IMR-90 (cell line): ENCODE results near the gene RNF31. TPM values are rescaled to one million over a fixed set of nuclear protein-coding genes. Genes with fewer than 3 reads are reported as not detected.

Source experiments
- ATAC-seq: fragments of 200-7000 bp; cut with Tn5 transposase; 2 replicates; pipeline ENCODE4 v1.9.1; 2020; ENCODE audit warnings: low read depth, mild to moderate bottlenecking, moderate library complexity
- BruUV-seq: library from RNA; stranded (reverse); fragments of 400-500 nt; replicated peaks from 2 replicates; lab custom pipeline; 2021; lab: Mats Ljungman, UMichigan
- CTCF ChIA-PET: fragments of 300-600 bp; formaldehyde crosslinking; extraction: SDS; loops from one replicate; lab custom pipeline; 2021; ENCODE audit warnings: antibody characterized with exemption; lab: Yijun Ruan, JAX
- POLR2A ChIA-PET: fragments of 300-600 bp; sonication (Branson Sonifier 250); formaldehyde crosslinking; loops from one replicate; lab custom pipeline; 2022; ENCODE audit warnings: antibody characterized with exemption; ENCODE audit not compliant: unreplicated experiment; lab: Charles Lee
- DNase-seq: peaks from one replicate; pipeline ENCODE4 v3.0.0; 2013
- H2AFZ ChIP-seq: replicated peaks from 2 replicates; pipeline ENCODE3; 2013; ENCODE audit warnings: low read length, mild to moderate bottlenecking; ENCODE audit not compliant: poor library complexity
- H2AK5ac ChIP-seq: 2 replicates; pipeline ENCODE4 v1.6.1; 2013; ENCODE audit warnings: low read depth, low read length, inconsistent platforms
- H2AK9ac ChIP-seq: replicated peaks from 2 replicates; pipeline ENCODE3; 2013; ENCODE audit warnings: mild to moderate bottlenecking, low read depth, low read length, moderate library complexity; ENCODE audit not compliant: poor library complexity
- H2BK120ac ChIP-seq: 2 replicates; pipeline ENCODE4 v1.6.1; 2013; ENCODE audit warnings: low read depth, low read length, inconsistent platforms
- H2BK15ac ChIP-seq: 3 replicates; pipeline ENCODE4 v1.6.1; 2013; ENCODE audit warnings: low read depth, low read length, inconsistent platforms
- H2BK20ac ChIP-seq: 2 replicates; pipeline ENCODE4 v1.6.1; 2013; ENCODE audit warnings: low read depth, mild to moderate bottlenecking, inconsistent platforms, low read length, moderate library complexity
- H2BK5ac ChIP-seq: 2 replicates; pipeline ENCODE4 v1.6.1; 2013; ENCODE audit warnings: mild to moderate bottlenecking, low read depth, low read length, inconsistent platforms; ENCODE audit not compliant: poor library complexity, severe bottlenecking
- H3K14ac ChIP-seq: replicated peaks from 2 replicates; pipeline ENCODE4 v1.6.1; 2013; ENCODE audit warnings: low read depth, low read length, inconsistent platforms
- H3K18ac ChIP-seq: 2 replicates; pipeline ENCODE4 v1.6.1; 2013; ENCODE audit warnings: low read depth, low read length, control low read depth
- H3K23ac ChIP-seq: 2 replicates; pipeline ENCODE4 v1.6.1; 2013; ENCODE audit warnings: low read depth, low read length, inconsistent platforms
- H3K27ac ChIP-seq: 2 replicates; pipeline ENCODE4 v1.5.1; 2013; ENCODE audit warnings: mild to moderate bottlenecking, control low read depth, low read length; ENCODE audit not compliant: insufficient read depth
- H3K27me3 ChIP-seq: 2 replicates; pipeline ENCODE4 v1.6.1; 2013; ENCODE audit warnings: low read length; ENCODE audit not compliant: control insufficient read depth, insufficient read depth
- H3K36me3 ChIP-seq: 2 replicates; pipeline ENCODE4 v1.6.1; 2013; ENCODE audit warnings: low read length, mixed read lengths; ENCODE audit not compliant: control insufficient read depth, insufficient read depth
- H3K4ac ChIP-seq: 2 replicates; pipeline ENCODE4 v1.6.1; 2013; ENCODE audit warnings: low read depth, low read length, inconsistent platforms
- H3K4me1 ChIP-seq: 2 replicates; pipeline ENCODE4 v1.6.1; 2013; ENCODE audit warnings: low read length, mixed read lengths; ENCODE audit not compliant: control insufficient read depth, insufficient read depth
- H3K4me2 ChIP-seq: 2 replicates; pipeline ENCODE4 v1.6.1; 2013; ENCODE audit warnings: low read depth, mild to moderate bottlenecking, control low read depth, low read length, moderate library complexity
- H3K4me3 ChIP-seq: 2 replicates; pipeline ENCODE4 v1.5.1; 2013; ENCODE audit warnings: low read depth, mild to moderate bottlenecking, control low read depth, low read length, moderate library complexity; ENCODE audit not compliant: insufficient read depth
- H3K56ac ChIP-seq: 2 replicates; pipeline ENCODE4 v1.6.1; 2013; ENCODE audit warnings: low read length, inconsistent platforms; ENCODE audit not compliant: insufficient read depth; ENCODE audit errors: extremely low read depth
- H3K79me1 ChIP-seq, 2 experiments: 2 replicates each; pipeline ENCODE4 v1.6.1; 2013; ENCODE audit warnings: low read length in 2 of 2, inconsistent platforms in 1 of 2, low read depth in 1 of 2
- H3K9ac ChIP-seq: 2 replicates; pipeline ENCODE4 v1.6.1; 2013; ENCODE audit warnings: low read depth, low read length, control low read depth
- H3K9me1 ChIP-seq: 2 replicates; pipeline ENCODE4 v1.6.1; 2013; ENCODE audit warnings: low read length, inconsistent platforms; ENCODE audit not compliant: insufficient read depth
- H3K9me3 ChIP-seq: 2 replicates; pipeline ENCODE4 v1.6.1; 2013; ENCODE audit warnings: low read length; ENCODE audit not compliant: control insufficient read depth, insufficient read depth
- H4K20me1 ChIP-seq: 2 replicates; pipeline ENCODE4 v1.6.1; 2013; ENCODE audit warnings: low read length, inconsistent platforms; ENCODE audit not compliant: insufficient read depth
- H4K5ac ChIP-seq: 2 replicates; pipeline ENCODE4 v1.6.1; 2013; ENCODE audit warnings: mild to moderate bottlenecking, low read depth, low read length, control low read depth
- H4K8ac ChIP-seq, 2 experiments: 2 replicates each; pipeline ENCODE4 v1.6.1; 2013; ENCODE audit warnings: low read depth in 2 of 2, low read length in 2 of 2, control low read depth in 1 of 2, inconsistent platforms in 1 of 2
- H4K91ac ChIP-seq: 2 replicates; pipeline ENCODE4 v1.6.1; 2013; ENCODE audit warnings: low read depth, low read length, inconsistent platforms; ENCODE audit not compliant: insufficient read depth
- BHLHE40 ChIP-seq: fragments of 150-350 bp; IDR thresholded peaks from 2 replicates; pipeline ENCODE4 v1.6.1; 2016; ENCODE audit warnings: mild to moderate bottlenecking, low read depth, low read length
- CEBPB ChIP-seq: IDR thresholded peaks from 2 replicates; pipeline ENCODE4 v1.6.1; 2012; ENCODE audit warnings: low read depth, low read length, improper control_type of control experiment
- CHD1 ChIP-seq: IDR thresholded peaks from 2 replicates; pipeline ENCODE4 v1.6.1; 2012; ENCODE audit warnings: low read depth, low read length, improper control_type of control experiment
- CTCF ChIP-seq: conservative IDR thresholded peaks from 2 replicates; pipeline ENCODE4 v1.5.1; 2012; ENCODE audit warnings: mild to moderate bottlenecking, low read depth, low read length, improper control_type of control experiment
- ELK1 ChIP-seq: fragments of 150-350 bp; IDR thresholded peaks from 2 replicates; pipeline ENCODE4 v1.6.1; 2016; ENCODE audit warnings: low read depth, mild to moderate bottlenecking, low read length, moderate library complexity, borderline replicate concordance
- FOS ChIP-seq: fragments of 150-350 bp; IDR thresholded peaks from 2 replicates; pipeline ENCODE4 v1.6.1; 2016; ENCODE audit warnings: low read depth, low read length
- MAFK ChIP-seq: IDR thresholded peaks from 2 replicates; pipeline ENCODE4 v1.6.1; 2012; ENCODE audit warnings: low read depth, low read length, improper control_type of control experiment
- MAZ ChIP-seq: IDR thresholded peaks from 2 replicates; pipeline ENCODE4 v1.6.1; 2012; ENCODE audit warnings: low read depth, mild to moderate bottlenecking, low read length, improper control_type of control experiment, moderate library complexity, borderline replicate concordance
- MXI1 ChIP-seq: IDR thresholded peaks from 2 replicates; pipeline ENCODE4 v1.6.1; 2012; ENCODE audit warnings: low read depth, mild to moderate bottlenecking, low read length, moderate library complexity, borderline replicate concordance
- NFE2L2 ChIP-seq: fragments of 150-350 bp; IDR thresholded peaks from 2 replicates; pipeline ENCODE4 v1.6.1; 2016; ENCODE audit warnings: low read depth, mild to moderate bottlenecking, low read length
- POLR2A ChIP-seq: IDR thresholded peaks from 2 replicates; pipeline ENCODE4 v1.6.1; 2012; ENCODE audit warnings: mild to moderate bottlenecking, low read depth, low read length
- RAD21 ChIP-seq: IDR thresholded peaks from 2 replicates; pipeline ENCODE4 v1.6.1; 2012; ENCODE audit warnings: low read length, improper control_type of control experiment
- RCOR1 ChIP-seq: IDR thresholded peaks from 2 replicates; pipeline ENCODE4 v1.6.1; 2012; ENCODE audit warnings: mild to moderate bottlenecking, low read length, improper control_type of control experiment; ENCODE audit not compliant: insufficient replicate concordance
- RFX5 ChIP-seq: IDR thresholded peaks from 2 replicates; pipeline ENCODE4 v1.8.0; 2012; ENCODE audit warnings: low read depth, mild to moderate bottlenecking, low read length, moderate library complexity
- SMC3 ChIP-seq: fragments of 150-350 bp; IDR thresholded peaks from 2 replicates; pipeline ENCODE4 v1.6.1; 2016; ENCODE audit warnings: low read depth, mild to moderate bottlenecking, antibody characterized with exemption, low read length, moderate library complexity
- USF2 ChIP-seq: fragments of 150-350 bp; IDR thresholded peaks from 2 replicates; pipeline ENCODE4 v1.6.1; 2017; ENCODE audit warnings: mild to moderate bottlenecking, antibody characterized with exemption, low read length, low read depth
- WGBS, 2 experiments: methylation state at CpG; one replicate each; pipeline versions ENCODE4 v1.1.5 to v1.1.7; 2013; ENCODE audit warnings: missing lambda C conversion rate in 2 of 2; ENCODE audit not compliant: insufficient read length in 1 of 2; ENCODE audit errors: extremely low coverage in 2 of 2; 5-methylcytosine and 5-hydroxymethylcytosine counted together
- dilution Hi-C: fragments of 300-500 bp; cut with HindIII; formaldehyde crosslinking; loops from one replicate; pipeline ENCODE4 v1.14.3; 2018; ENCODE audit warnings: low sequenced_read_pairs; ENCODE audit not compliant: unreplicated experiment
- in situ Hi-C: fragments of 300-500 bp; cut with MboI; formaldehyde crosslinking; loops from 3 replicates; pipeline ENCODE4 v1.14.3; 2019; ENCODE audit warnings: low sequenced_read_pairs, inconsistent platforms, mixed read lengths
- intact Hi-C: fragments of 100-400 bp; cut with micrococcal nuclease; formaldehyde crosslinking; loops from 2 replicates; pipeline ENCODE4 v1.10.0; 2022
- polyA plus RNA-seq, 3 experiments: library from polyadenylated mRNA; depleted of rRNA; stranded (reverse); fragments of >200 nt; gene quantifications; 2 replicates each; pipeline ENCODE4 v1.2.3, GENCODE V29; 2012; ENCODE audit warnings: low replicate concordance in 1 of 3
- total RNA-seq: library from RNA; depleted of rRNA; stranded (reverse); fragments of >200 nt; gene quantifications from 2 replicates; pipeline ENCODE4 v1.2.3, GENCODE V29; 2012

The RNF31 gene
- total and polyA plus RNA-seq, 2 of the 4 experiments (the other 2 are of a cell fraction) = 31.6 to 37.5 TPM

- H3K4me3 ChIP-seq = no peak overlapping the region
- no peak overlapping the region for H3K4me2 ChIP-seq
- H2AK9ac ChIP-seq = no peak overlapping the region
- no peak overlapping the region for H3K9ac ChIP-seq
- H2BK15ac ChIP-seq = no peak overlapping the region
- peaks cover 3 to 5% of the 10 kb centered on the region in 2 experiments; a peak in 1 of 4 replicates for H3K79me1 ChIP-seq
- no peak overlapping the region for H4K5ac ChIP-seq
- peaks cover 35% of the 10 kb centered on the region for H3K36me3 ChIP-seq
- no peak overlapping the region for H3K23ac ChIP-seq
- H3K4me1 ChIP-seq = no peaks in the 10 kb centered on the region
- H4K91ac ChIP-seq = no peak overlapping the region
- H4K20me1 ChIP-seq = no peaks in the 10 kb centered on the region
- no peak for TF ChIP-seq NFE2L2
- no peak for TF ChIP-seq MAFK
- TF ChIP-seq CHD1 = no peak
- TF ChIP-seq BHLHE40 = no peak
- no peak for TF ChIP-seq ELK1
- no peak for TF ChIP-seq CEBPB
- TF ChIP-seq MXI1 = no peak
- TF ChIP-seq SMC3 = no peak
- no peak for TF ChIP-seq FOS
- no peak for TF ChIP-seq USF2
- no peak for TF ChIP-seq POLR2A
- TF ChIP-seq CTCF = no peak
- TF ChIP-seq RCOR1 = no peak
- no peak for TF ChIP-seq RFX5
- TF ChIP-seq RAD21 = no peak
- TF ChIP-seq MAZ = no peak
- no TSS peak for BruUV-seq
- dilution Hi-C loops (no loop called here), intact Hi-C loops (no loop called here), in situ Hi-C loops (no loop called here)
- no peak overlapping the region for H2AFZ ChIP-seq
- no peaks in the 10 kb centered on the region for H3K27me3 ChIP-seq
- H2BK20ac ChIP-seq = no peak overlapping the region
- H3K4ac ChIP-seq = no peak overlapping the region
- no peak overlapping the region for H4K8ac ChIP-seq
- ATAC-seq = no peak
- no peak overlapping the region for H3K27ac ChIP-seq
- no peak overlapping the region for H3K56ac ChIP-seq
- 0 out of 2 replicates have a peak, but pooled peaks cover 4% of the 10 kb centered on the region for H3K9me1 ChIP-seq
- H3K14ac ChIP-seq = no peak overlapping the region
- no peak overlapping the region for H2AK5ac ChIP-seq
- DNase-seq = no peak
- no peak overlapping the region for H3K18ac ChIP-seq
- no peak overlapping the region for H2BK120ac ChIP-seq
- WGBS, 2 experiments = no CpG with 5 or more reads among the region's 8 CpGs
- H2BK5ac ChIP-seq = no peak overlapping the region
- H3K9me3 ChIP-seq = no peaks in the 10 kb centered on the region
- CTCF ChIA-PET = no interaction called here
- POLR2A ChIA-PET = no interaction called here
Observed at GRCh38 chr14:24121210-24121609, 26.1 kb upstream of the RNF31 start.
